Psoas muscle (tissue), 8 donors: ENCODE results near the gene LAMB3. TPM values are rescaled to one million over a fixed set of nuclear protein-coding genes. Genes with fewer than 3 reads are reported as not detected.

ENCODE experiments used
- ATAC-seq, 4 donors: fragments of 200-7000 bp; cut with Tn5 transposase; one replicate each; pipeline ENCODE4 v1.9.1; 2020; ENCODE audit warnings: moderate library complexity in 3 of 4, mild to moderate bottlenecking in 2 of 4
- DNase-seq, 2 donors: peaks; one replicate each; pipeline ENCODE4 v3.0.0-alpha.2; 2020
- H3K27ac ChIP-seq: fragments of 200-600 bp; one replicate; pipeline ENCODE4 v1.8.0; 2022
- H3K27me3 ChIP-seq, 3 donors: fragments of 200-600 bp in 1 of 3; one replicate each; pipeline versions ENCODE4 v1.6.1 to v1.8.0; 2013 to 2022; ENCODE audit warnings: low read length in 2 of 3, mild to moderate bottlenecking in 2 of 3, moderate library complexity in 1 of 3; ENCODE audit not compliant: insufficient read depth in 3 of 3
- H3K36me3 ChIP-seq, 2 donors: fragments of 200-600 bp in 1 of 2; one replicate each; pipeline versions ENCODE4 v1.6.1 to v1.8.0; 2013 to 2022; ENCODE audit warnings: low read depth in 1 of 2, mild to moderate bottlenecking in 1 of 2, moderate library complexity in 1 of 2; ENCODE audit not compliant: insufficient read depth in 1 of 2
- H3K4me1 ChIP-seq: fragments of 200-600 bp; one replicate; pipeline ENCODE4 v1.8.0; 2022
- H3K4me3 ChIP-seq: fragments of 200-600 bp; one replicate; pipeline ENCODE4 v1.8.0; 2022; ENCODE audit warnings: mild to moderate bottlenecking
- H3K9me3 ChIP-seq: fragments of 200-600 bp; one replicate; pipeline ENCODE4 v1.8.0; 2022
- WGBS, 3 donors: extraction: QIAGEN DNeasy Blood & Tissue Kit; methylation state at CpG; one replicate each; pipeline versions ENCODE4 v1.1.6 to v1.1.7; 2013; 5-methylcytosine and 5-hydroxymethylcytosine counted together
- intact Hi-C, 2 donors: fragments of 100-400 bp; cut with DNase I; formaldehyde crosslinking; loops; one replicate each; pipeline versions ENCODE4 v1.11.0 to v1.14.2; 2022
- polyA plus RNA-seq, 3 donors: library from polyadenylated mRNA; stranded (reverse); fragments of 200-250 nt; gene quantifications; one replicate each; pipeline ENCODE4 v1.2.3, GENCODE V29; 2013
- total RNA-seq, 4 donors: library from RNA; stranded (reverse); fragmentation: NEBNext Ultra II Directional in 2 of 4; extraction: Animal tissue kit (Norgen Biotek cat#: 25700) in 2 of 4; gene quantifications; one replicate each; pipeline versions ENCODE4 v1.2.1 to v1.2.4, GENCODE V29; 2021 to 2023
- TF ChIP-seq, protein P1 (sequence below): fragments of 200-600 bp; IDR thresholded peaks from one replicate; pipeline ENCODE4 v1.8.0; 2022; ENCODE audit warnings: antibody characterized with exemption
- donor health status: healthy with polysubstance abuse.
- donor health status: DM: no; HTN: no; CAD: no; lungs with moderate emphysema.
- donor health status: Bipolar disorder and iron deficiency.
- donor health status: healthy.
- donor health status: DM: yes; HTN: yes; CAD: no.
- donor health status: DM: no; HTN: no; CAD: no.
- donor health status: DM: no; HTN: no; CAD: no.
- donor health status: DM: yes; HTN: yes; CAD: no.

Gene LAMB3
- total and polyA plus RNA-seq, 7 donors = 0.88 to 2.7 (median 2.0) TPM

DNA sequence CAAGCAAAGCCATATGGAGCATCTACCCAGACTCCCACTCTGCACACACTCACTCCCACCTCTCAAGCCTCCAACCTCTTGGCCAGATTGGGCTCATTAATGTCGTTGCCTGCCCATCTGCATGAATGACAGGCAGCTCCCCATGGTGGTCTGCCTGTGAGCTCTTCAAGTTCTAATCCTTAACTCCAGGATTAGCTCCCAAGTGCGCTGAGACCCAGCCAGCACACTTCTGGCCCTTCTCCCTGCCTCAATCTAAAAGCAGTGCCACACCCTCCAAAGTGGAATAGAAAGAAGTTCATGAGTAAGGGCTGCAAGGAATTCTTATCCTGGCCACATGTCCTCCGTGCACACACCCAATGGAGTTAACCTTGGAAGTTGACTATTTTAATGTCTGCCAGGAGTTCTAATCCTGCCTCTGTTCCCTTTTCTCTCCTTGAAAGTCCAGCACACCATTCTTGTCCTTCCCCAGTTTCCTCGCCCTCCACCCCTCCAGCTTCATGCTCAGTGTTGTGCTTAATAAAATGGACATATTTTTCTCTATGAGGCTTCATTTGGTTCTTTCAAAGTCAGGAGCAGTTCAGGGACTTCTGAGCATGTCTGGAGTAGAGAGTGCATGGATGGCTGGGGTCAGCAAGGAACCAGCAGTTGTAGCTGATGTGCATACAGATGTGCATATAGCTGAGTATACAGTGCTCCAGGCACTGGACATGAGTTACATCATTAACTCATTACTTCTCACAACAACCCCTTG lies 38.6 kb downstream of the LAMB3 start:
- peaks cover 36% of the 10 kb centered on the region for H3K4me1 ChIP-seq
- no peaks in the 10 kb centered on the region for H3K27me3 ChIP-seq
- ATAC-seq (no peak), DNase-seq (no peak)
- H3K9me3 ChIP-seq = no peaks in the 10 kb centered on the region
- peaks cover 0 to 4% of the 10 kb centered on the region in 2 donors for H3K36me3 ChIP-seq
- WGBS, 3 donors = 59 to 73% (median 62%) methylated on average over 4 of the region's 4 CpGs
- TF ChIP-seq, protein P1, sequence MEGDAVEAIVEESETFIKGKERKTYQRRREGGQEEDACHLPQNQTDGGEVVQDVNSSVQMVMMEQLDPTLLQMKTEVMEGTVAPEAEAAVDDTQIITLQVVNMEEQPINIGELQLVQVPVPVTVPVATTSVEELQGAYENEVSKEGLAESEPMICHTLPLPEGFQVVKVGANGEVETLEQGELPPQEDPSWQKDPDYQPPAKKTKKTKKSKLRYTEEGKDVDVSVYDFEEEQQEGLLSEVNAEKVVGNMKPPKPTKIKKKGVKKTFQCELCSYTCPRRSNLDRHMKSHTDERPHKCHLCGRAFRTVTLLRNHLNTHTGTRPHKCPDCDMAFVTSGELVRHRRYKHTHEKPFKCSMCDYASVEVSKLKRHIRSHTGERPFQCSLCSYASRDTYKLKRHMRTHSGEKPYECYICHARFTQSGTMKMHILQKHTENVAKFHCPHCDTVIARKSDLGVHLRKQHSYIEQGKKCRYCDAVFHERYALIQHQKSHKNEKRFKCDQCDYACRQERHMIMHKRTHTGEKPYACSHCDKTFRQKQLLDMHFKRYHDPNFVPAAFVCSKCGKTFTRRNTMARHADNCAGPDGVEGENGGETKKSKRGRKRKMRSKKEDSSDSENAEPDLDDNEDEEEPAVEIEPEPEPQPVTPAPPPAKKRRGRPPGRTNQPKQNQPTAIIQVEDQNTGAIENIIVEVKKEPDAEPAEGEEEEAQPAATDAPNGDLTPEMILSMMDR = no peak
- intact Hi-C loops = no loop called here
- H3K27ac ChIP-seq = no peak overlapping the region
- H3K4me3 ChIP-seq = no peak overlapping the region

DNA sequence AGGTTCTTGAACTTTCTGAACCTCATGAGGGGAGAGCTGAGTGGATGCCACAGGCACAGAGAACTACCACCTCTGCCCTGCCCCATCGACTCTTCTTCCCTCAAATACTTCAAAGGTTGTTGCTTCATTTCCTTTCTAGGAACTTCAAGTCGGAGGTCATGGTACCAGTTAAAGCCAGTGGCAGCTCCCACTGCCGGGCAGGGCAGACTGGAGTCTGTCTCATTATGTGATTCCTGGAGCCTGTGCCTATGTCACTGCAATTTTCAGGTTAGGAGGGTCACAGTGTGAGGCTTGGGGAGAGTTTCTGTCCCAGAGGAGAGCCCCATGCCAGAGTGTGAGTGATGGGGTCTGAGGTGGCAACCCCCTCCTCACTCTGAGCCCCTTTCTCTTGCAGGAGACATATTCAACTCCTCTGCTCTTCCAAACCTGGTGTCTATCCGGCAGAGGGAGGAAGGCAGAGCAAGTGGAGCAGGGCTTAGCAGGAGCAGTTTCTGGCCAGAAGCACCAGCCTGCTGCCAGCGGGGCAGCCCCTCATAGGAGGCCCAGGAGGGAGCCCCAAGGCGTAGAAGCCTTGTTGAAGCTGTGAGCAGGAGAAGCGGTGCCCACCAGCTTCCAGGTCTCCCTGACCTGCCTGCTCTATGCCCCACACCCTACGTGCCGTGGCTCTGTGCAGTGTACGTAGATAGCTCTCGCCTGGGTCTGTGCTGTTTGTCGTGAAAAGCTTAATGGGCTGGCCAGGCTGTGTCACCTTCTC lies 39.4 kb downstream of the LAMB3 start:
- TF ChIP-seq, protein P1 = no peak
- DNase-seq (no peak), ATAC-seq (no peak)
- Histone ChIP-seq H3K27me3 (no peaks in the 10 kb centered on the region), H3K4me1 (peaks cover 28% of the 10 kb centered on the region), H3K9me3 (no peaks in the 10 kb centered on the region), H3K4me3 (no peak overlapping the region), H3K27ac (no peak overlapping the region), H3K36me3 (peaks cover 0 to 4% of the 10 kb centered on the region in 2 donors)
- intact Hi-C loops = no loop called here
- WGBS, 3 donors = 69 to 80% (median 76%) methylated on average over 12 of the region's 12 CpGs

DNA sequence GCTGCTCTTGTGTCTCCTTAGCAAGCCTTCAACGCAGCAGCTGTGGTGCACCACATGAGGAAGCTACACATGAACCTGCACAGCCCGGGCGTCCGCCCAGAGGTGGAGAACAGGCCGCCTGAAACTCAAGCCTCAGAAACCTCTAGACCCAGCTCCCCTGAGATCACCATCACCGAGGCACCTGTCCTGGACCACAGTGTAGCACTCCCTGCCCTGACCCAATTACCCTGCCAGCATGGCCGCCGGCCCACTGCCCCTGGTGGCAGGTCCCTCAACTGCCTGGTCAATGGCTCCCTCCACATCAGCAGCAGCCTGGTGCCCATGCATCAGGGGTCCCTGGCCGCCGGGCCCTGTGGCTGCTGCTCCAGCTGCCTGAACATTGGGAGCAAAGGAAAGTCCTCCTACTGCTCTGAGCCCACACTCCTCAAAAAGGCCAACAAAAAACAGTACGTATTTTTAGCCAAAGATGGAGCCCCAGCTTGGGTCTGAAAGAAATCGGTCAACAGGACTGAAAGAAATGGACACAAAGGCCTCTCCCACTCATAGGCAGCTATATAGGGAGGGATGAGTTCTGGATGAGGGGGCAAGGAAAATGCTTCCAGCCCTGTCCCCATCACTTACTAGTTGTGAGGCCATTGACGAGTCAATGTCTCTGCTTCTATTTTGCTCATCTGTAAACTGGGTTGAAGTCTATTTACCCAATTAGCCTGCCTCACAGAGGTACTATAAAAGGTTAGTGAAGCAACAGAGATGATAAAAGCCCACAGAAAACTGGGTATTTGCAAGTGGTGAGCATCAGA lies 40.3 kb downstream of the LAMB3 start:
- Histone ChIP-seq H3K4me3 (no peak overlapping the region), H3K27ac (peak overlapping the region; percentile 63), H3K36me3 (peaks cover 0 to 4% of the 10 kb centered on the region in 2 donors), H3K9me3 (no peaks in the 10 kb centered on the region), H3K27me3 (no peaks in the 10 kb centered on the region), H3K4me1 (peaks cover 20% of the 10 kb centered on the region)
- intact Hi-C loops = no loop called here
- TF ChIP-seq, protein P1 = peak; percentile 54
- ATAC-seq (peak; percentile 68 to 97 (median 72)), DNase-seq (peak; percentile 37 to 75)
- WGBS, 3 donors = 54 to 74% (median 58%) methylated on average over 13 of the region's 13 CpGs

DNA sequence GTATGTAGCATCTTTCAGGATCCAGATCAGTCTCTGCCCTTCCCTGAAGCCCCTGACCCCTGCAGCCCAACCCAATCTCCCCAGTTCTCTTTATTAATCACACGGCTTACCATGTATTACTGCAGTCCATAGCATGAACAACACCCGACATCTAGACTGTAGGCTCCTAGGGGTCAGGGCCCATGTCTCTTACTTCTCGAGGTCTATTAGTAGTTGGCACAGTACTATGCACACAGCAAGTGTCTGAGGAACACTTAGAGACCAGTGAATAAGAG lies 41.7 kb downstream of the LAMB3 start:
- intact Hi-C loops = no loop called here
- H3K9me3 ChIP-seq = no peaks in the 10 kb centered on the region
- peak overlapping the region; percentile 63 for H3K27ac ChIP-seq
- peaks cover 0 to 4% of the 10 kb centered on the region in 2 donors for H3K36me3 ChIP-seq
- ATAC-seq (no peak), DNase-seq (no peak)
- H3K4me1 ChIP-seq = peaks cover 9% of the 10 kb centered on the region
- H3K27me3 ChIP-seq = no peaks in the 10 kb centered on the region
- no peak overlapping the region for H3K4me3 ChIP-seq
- 89 to 92% (median 91%) methylated on average over 3 of the region's 3 CpGs for WGBS, 3 donors
- TF ChIP-seq, protein P1 = no peak
